Stimulated activated CD8-positive, alpha-beta memory T cell treated with anti-CD3 and anti-CD28 coated beads, Interleukin-15, amount 100 ng/mL, for 1 hour (primary cell): ENCODE measurements around the gene MOXD1.
"Not testable (repeated sequence)": the region's sequence is repeated elsewhere in the genome, so short reads cannot be mapped to it uniquely, and the experiment has no call there.

Source experiments
- DNase-seq: peaks from one replicate; pipeline ENCODE4 v3.0.0-alpha.2; 2020; ENCODE audit warnings: low read depth

Gene MOXD1

DNA sequence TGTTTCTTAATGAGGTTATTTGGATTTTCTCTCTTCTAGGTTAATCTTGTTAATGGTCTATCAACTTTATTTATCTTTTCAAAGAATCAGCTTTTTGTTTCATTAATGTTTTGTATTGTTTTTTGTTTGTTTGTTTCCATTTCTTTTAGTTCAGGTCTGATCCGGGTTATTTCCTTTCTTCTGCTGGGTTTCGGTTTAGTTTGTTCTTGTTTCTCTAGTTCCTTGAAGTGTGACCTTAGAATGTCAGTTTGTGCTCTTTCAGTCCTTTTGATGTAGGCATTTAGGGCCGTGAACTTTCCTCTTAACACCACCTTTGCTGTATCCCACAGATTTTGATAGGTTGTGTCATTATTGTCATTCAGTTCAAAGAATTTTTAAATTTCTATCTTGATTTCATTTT is 49.3 kb downstream of the MOXD1 start:
- not testable (repeated sequence) for DNase-seq

GRCh38 chr6:132348231-132348630 is 53.0 kb downstream of the MOXD1 start:
- DNase-seq: no peak

GRCh38 chr6:132344811-132345210 is 56.5 kb downstream of the MOXD1 start:
- DNase-seq: no peak

- DNase-seq: no peak
Observed at GRCh38 chr6:132341646-132342045, 59.6 kb downstream of the MOXD1 start.

GRCh38 chr6:132334521-132334885 is 66.8 kb downstream of the MOXD1 start:
- DNase-seq: no peak

- DNase-seq: no peak
Observed at GRCh38 chr6:132333639-132334520, 67.4 kb downstream of the MOXD1 start.

GRCh38 chr6:132330759-132331158 is 70.5 kb downstream of the MOXD1 start:
- DNase-seq: no peak

GRCh38 chr6:132322398-132322797 is 78.9 kb downstream of the MOXD1 start:
- no peak for DNase-seq

- no peak for DNase-seq
Observed at GRCh38 chr6:132320007-132320406, 81.3 kb downstream of the MOXD1 start.

- DNase-seq: no peak
Observed at GRCh38 chr6:132316970-132317369, 84.3 kb downstream of the MOXD1 start.

DNA sequence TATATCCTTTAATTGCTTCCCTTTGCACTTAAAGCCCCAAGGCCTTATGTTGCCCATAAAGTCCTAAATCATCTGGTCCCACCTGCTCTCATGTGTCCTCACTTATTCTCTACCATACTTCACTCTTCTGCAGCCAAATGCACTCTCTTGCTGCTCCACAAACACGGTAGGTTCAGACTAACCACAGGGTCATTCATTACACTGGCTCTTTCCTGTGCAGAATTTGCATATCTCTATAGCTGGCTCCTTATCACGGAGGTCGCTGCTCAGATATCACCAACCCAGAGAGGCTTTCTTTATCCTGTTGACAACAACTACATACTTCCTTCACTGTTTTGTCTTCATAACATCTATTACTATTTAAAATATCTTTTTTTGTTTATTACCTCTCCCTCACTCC is 86.8 kb downstream of the MOXD1 start:
- DNase-seq: no peak

GRCh38 chr6:132310921-132311320 is 90.4 kb downstream of the MOXD1 start:
- DNase-seq: no peak

DNA sequence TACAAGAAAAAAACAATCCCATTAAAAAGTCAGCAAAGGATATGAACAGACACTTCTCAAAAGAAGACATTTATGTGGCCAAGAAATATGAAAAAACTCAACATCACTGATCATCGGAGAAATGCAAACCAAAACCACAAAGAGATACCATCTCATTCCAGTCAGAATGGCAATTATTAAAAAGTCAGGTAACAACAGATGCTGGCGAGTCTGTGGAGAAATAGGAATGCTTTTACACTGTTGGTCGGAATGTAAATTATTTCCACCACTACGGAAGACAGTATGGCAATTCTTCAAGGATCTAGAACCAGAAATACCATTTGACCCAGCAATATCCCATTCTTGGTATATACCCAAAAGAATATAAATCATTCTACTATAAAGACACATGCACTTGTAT is 91.1 kb downstream of the MOXD1 start:
- not testable (repeated sequence) for DNase-seq

GRCh38 chr6:132304891-132305305 is 96.4 kb downstream of the MOXD1 start:
- DNase-seq: no peak

- DNase-seq: no peak
Observed at GRCh38 chr6:132300323-132300949, 100.8 kb downstream of the MOXD1 start.

DNA sequence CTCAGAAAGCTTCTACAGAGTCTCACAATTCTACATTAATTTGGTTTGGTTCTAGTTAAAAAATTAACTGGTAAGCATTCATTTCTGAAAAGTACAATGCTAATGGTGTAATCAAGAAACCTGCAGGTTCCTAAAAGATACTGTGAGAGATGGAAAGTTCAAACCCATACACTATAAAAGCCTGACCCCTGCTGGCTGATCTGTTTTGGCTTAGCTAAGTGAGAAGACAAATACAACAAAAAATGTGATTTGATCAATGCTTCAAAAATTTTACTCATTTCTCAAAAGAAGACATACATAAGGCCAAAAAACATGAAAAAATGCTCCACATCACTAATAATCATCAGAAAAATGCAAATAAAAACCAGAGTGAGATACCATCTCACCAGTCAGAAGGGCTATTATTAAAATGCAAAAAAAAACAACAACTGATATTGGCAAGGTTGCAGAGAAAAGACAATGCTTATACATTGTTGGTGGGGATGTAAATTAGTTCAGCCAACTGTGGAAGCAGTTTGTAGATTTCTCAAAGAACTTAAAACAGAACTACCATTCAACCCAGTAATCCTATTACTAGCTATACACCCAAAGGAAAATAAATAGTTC is 102.8 kb downstream of the MOXD1 start:
- DNase-seq: no peak

DNA sequence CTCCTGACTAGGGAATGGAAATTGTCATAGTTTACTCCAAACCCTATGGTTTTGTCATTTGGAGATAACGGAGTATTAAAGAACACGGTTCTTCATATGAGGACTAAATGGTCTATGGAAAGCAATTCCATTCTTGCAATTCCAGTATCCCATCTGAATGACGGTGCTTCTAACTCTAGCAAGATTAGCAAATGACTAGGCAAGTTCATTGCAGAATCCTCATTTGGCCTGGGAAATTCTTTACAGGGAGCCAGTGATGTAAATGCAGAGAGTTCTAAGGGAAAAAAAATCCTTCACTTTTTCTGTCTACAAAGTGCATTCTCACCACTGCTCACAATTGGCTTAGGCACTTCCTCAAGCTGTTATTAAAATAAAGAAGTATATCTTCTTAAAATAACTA is 111.5 kb downstream of the MOXD1 start:
- no peak for DNase-seq

GRCh38 chr6:132287101-132287500 is 114.2 kb downstream of the MOXD1 start:
- no peak for DNase-seq

DNA sequence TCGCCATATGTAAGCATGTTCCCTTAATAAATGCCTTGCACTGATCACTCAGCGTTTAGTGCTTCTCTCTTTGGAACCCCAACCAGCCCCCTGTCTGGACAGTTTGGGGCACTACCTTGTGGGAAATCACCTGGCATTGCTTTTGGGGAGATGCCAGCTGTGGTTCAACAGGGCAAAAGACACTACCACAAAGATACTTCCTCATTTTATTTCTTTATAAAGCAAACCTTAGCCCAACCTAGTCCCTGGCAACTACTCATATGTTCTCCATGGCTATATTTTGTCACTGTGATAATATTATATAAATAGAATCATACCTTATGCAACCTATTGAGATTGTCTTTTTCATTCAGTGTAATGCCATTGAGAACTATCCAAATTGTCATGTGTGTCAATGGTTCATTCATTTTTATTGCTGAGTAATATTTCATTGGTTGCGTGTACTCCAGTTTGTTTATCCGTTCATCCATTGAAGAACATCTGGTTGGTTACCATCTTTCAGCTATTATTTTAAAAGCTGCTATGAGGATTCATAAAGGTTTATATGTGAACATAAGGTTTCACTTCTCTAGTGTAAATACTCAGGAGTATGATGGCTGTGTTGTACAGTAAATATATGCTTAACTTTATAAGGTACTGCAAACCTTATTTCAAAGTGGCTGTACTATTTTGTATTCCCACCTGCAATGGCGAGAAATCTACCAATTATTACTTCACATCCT is 114.8 kb downstream of the MOXD1 start:
- no peak for DNase-seq

DNA sequence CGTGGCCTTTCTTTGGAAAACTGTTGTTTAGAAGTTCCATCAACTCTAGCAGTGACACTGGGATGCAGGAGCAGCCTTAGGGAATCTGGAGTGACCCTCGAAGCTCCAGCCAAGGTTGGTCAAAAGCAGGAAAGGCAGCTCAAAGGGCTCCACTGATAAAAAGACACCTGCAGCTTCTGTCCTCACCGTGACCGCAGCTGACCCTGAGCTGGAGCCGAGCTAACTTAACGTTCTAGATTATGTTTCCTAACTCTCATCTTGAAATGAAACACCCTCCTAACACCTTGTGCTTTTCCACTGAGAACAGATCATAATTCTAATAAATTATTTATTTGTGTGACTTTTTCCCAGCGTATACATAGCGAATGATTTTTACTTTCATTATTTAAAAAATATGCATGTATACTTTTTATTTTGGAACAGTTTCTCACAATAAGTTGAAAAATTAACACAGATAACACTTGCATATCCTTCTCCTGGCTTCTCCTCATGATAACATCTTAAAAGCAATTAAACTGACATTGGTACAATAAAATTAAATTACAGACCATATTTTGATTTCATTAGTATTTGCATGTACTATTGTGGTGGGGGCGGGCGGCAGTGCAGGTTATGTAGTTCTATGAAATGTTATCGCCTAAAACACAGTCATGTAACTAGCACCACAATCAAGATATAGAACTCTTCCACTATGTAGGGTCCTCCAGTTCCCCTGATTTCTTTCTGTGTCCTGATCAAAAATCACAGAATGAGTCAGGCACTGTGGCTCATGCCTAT is 116.1 kb downstream of the MOXD1 start:
- DNase-seq: no peak

DNA sequence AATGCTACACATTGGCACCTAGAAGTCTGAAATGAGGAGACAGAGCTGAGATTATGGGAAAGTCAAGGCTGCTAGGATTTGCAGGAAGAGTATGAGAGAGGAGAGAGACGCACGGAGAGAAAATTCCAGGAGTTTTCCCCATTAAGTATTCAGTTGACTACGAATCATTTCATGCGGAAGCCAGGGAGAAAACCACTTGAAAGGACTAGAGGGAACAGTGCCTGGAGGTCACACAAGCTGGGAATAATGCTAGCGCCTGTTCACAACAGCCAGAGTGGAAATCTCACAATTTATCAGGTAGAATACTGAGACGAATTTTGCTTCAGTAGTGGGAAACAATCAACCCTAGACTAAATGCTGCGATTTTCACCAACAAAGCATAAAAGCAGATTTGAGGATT is 118.6 kb downstream of the MOXD1 start:
- DNase-seq: no peak

DNA sequence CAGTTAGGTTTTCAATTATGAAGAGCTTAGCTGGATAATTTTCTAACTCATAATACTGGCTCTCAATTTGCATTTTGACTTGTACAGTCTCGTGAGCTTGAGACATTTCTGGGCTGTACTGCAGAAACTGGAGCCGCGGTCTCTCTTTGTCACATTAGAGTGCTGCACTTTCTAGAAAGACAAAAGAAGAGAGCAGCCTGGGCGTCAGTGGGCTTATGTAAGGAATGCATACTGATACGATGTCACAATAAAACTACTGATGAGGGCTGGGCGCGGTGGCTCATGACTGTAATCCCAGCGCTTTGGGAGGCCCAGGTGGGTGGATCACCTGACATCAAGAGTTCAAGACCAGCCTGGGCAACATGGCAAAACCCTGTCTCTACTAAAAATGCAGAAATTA is 120.8 kb downstream of the MOXD1 start:
- no peak for DNase-seq
